ENCODE data around the gene NSUN7. TPM values are rescaled to one million over a fixed set of nuclear protein-coding genes. Genes with fewer than 3 reads are reported as not detected.
A peak's percentile ranks its signal among the peaks of the same experiment; 100 is the strongest.

The NSUN7 gene
- total RNA-seq, 1 donor from 2014 or later = 0.79 TPM

DNA sequence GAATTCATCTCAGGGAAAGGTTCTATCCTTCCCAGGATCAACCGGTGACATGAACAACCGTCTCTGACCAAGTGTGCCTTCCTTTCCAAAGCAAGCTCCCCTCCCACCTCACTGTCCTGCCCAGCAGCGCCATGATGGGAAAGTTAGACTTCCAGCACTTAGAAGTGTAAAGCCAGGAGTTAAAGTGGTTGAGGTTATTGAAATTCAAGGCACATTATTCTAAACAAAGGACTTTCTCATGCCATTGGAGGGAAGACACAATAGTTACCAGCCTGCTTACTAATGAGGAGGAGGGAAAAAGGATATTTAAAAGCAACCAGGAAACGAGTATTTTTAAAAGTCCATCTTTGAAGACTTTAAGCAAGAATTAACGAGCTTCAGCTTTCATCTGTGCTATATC is 96.8 kb downstream of the NSUN7 start:
- no peak for FAIRE-seq
- H3K36me3 ChIP-seq (ENCODE audit: control insufficient read depth, insufficient read depth, low read length) = peaks cover 1% of the 10 kb centered on the region
- DNase-seq (ENCODE audit: low read depth) = no peak
- no peaks in the 10 kb centered on the region for H3K27me3 ChIP-seq (ENCODE audit: control insufficient read depth, insufficient read depth, low read length)
- TF ChIP-seq, protein P1, sequence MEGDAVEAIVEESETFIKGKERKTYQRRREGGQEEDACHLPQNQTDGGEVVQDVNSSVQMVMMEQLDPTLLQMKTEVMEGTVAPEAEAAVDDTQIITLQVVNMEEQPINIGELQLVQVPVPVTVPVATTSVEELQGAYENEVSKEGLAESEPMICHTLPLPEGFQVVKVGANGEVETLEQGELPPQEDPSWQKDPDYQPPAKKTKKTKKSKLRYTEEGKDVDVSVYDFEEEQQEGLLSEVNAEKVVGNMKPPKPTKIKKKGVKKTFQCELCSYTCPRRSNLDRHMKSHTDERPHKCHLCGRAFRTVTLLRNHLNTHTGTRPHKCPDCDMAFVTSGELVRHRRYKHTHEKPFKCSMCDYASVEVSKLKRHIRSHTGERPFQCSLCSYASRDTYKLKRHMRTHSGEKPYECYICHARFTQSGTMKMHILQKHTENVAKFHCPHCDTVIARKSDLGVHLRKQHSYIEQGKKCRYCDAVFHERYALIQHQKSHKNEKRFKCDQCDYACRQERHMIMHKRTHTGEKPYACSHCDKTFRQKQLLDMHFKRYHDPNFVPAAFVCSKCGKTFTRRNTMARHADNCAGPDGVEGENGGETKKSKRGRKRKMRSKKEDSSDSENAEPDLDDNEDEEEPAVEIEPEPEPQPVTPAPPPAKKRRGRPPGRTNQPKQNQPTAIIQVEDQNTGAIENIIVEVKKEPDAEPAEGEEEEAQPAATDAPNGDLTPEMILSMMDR (IDR thresholded peaks at IDR 0.05; ENCODE audit: insufficient read depth, low read length, severe bottlenecking) = no peak
- no peak overlapping the region for H3K4me3 ChIP-seq (ENCODE audit: low read depth, low read length)

DNA sequence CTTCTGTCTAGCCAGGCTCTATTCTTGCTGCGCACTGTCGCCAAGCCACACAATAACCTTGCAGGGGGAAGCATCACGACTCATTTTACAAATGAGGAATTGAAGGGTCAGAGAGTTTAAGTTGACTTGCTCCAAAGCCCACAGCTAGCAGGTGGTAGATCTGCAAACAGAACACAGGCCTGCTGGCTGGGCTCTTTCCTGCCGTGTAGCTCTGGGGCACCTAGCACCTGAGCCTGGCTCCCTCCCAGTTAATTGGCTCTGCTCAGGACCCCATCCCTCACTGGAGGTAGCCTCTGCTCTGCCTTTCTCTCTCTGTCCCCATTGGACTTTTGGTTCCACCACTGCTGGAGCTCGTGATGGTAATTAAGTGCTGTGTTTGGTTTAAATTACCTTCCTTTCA is 98.5 kb downstream of the NSUN7 start:
- DNase-seq (ENCODE audit: low read depth) (no peak), FAIRE-seq (no peak)
- Histone ChIP-seq H3K27me3 (ENCODE audit: control insufficient read depth, insufficient read depth, low read length) (no peaks in the 10 kb centered on the region), H3K4me3 (ENCODE audit: low read depth, low read length) (no peak overlapping the region), H3K36me3 (ENCODE audit: control insufficient read depth, insufficient read depth, low read length) (no peaks in the 10 kb centered on the region)
- TF ChIP-seq, protein P1 (IDR thresholded peaks at IDR 0.05; ENCODE audit: insufficient read depth, low read length, severe bottlenecking) = no peak

DNA sequence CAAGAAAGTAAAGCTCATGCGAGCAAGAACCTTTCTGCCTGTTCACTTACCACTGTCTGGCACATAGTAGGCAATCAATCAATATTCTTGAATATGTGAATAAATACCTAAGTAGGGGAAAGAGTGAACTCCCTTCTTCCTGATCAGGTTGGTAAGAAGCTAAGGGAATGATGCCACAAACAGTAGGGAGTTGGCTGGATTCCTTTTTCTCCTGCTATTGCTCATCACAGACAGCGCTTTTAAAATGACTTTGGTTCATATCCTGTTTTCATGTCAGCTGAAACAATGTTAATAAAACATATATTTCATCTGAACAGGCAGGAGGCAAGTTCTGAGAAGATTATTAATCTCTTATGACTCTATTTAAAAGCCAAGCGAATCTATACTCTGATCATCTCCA is 99.2 kb downstream of the NSUN7 start:
- Histone ChIP-seq H3K4me3 (ENCODE audit: low read depth, low read length) (no peak overlapping the region), H3K27me3 (ENCODE audit: control insufficient read depth, insufficient read depth, low read length) (no peaks in the 10 kb centered on the region), H3K36me3 (ENCODE audit: control insufficient read depth, insufficient read depth, low read length) (no peaks in the 10 kb centered on the region)
- TF ChIP-seq, protein P1 (IDR thresholded peaks at IDR 0.05; ENCODE audit: insufficient read depth, low read length, severe bottlenecking) = no peak
- FAIRE-seq (no peak), DNase-seq (ENCODE audit: low read depth) (no peak)

DNA sequence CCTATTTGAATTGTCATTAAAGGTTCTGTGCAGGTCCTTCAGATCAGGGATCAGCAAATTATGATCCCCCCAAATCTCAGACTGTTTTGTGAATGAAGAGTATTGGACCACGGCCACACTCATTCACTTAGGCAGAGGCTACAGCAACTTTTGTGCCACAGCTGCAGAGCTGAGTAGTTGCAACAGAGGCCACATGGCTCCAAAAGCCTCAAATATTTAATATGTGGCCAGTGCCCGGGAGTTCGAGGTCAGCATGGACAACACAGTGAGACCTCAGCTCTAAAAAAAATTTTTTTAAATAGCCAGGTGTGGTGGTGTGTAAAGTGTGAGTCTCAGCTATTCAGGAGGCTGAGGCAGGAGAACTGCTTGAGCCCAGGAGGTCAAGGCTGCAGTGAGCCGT is 100.7 kb downstream of the NSUN7 start:
- H3K36me3 ChIP-seq (ENCODE audit: control insufficient read depth, insufficient read depth, low read length) = peaks cover 2% of the 10 kb centered on the region
- DNase-seq (ENCODE audit: low read depth) = no peak
- H3K4me3 ChIP-seq (ENCODE audit: low read depth, low read length) = no peak overlapping the region
- no peaks in the 10 kb centered on the region for H3K27me3 ChIP-seq (ENCODE audit: control insufficient read depth, insufficient read depth, low read length)
- TF ChIP-seq, protein P1 (IDR thresholded peaks at IDR 0.05; ENCODE audit: insufficient read depth, low read length, severe bottlenecking) = no peak
- no peak for FAIRE-seq

DNA sequence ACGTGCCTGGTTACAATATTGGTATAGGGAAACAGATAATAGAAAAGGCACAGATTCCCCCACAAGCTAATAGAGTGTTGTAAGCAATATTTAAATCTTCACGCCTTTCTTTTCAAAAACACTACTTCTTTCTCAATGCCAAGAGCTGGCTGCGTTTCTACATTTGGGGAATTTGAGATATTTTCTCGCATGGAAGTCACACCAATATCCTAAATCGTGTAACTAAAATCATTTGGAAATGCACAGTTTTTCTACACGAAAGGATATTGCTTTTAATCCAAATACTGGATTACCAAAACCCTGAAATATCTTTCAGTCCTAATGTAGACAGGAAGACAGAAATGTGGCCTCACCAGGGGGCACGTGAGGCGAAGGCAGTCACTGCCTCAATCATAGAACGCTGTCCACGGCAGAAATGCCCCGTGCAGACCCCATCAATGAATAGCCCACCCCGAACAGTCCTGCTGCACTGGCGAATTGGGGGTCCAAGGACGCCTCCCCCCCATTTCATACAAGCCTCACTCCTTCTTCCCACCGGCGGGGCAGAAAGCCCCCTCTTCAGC is 106.6 kb downstream of the NSUN7 start:
- peaks cover 4% of the 10 kb centered on the region for H3K36me3 ChIP-seq (ENCODE audit: control insufficient read depth, insufficient read depth, low read length)
- no peaks in the 10 kb centered on the region for H3K27me3 ChIP-seq (ENCODE audit: control insufficient read depth, insufficient read depth, low read length)
- H3K4me3 ChIP-seq (ENCODE audit: low read depth, low read length) = no peak overlapping the region
- FAIRE-seq = no peak
- TF ChIP-seq, protein P1 (IDR thresholded peaks at IDR 0.05; ENCODE audit: insufficient read depth, low read length, severe bottlenecking) = no peak
- DNase-seq (ENCODE audit: low read depth) = no peak

DNA sequence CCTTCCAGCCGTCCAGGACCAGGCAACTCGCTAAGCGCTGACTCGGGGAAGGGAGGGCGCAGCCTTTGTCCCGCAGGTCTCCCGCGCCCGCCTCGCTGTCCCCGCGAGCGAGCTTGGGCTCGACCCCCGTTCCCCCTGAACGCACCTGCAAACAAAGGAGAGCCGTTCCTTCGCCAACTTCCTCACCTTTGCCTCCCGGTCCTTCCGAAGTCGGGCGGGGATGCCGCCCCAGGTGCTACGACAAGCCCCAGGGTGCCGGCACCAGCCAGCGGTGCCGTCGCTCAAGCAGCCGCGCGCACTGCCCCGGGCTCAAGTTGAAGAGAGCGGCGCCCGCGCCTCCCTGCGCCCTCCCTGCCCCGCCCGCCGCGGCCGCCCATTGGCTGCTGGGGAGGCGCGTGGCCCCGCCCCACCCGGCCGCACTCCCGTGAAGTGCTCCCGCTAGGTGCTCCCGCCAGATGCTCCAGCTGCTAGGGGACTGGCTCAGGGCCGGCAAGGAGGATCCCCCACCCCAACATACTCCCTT is 107.1 kb downstream of the NSUN7 start:
- H3K36me3 ChIP-seq (ENCODE audit: control insufficient read depth, insufficient read depth, low read length) = peaks cover 4% of the 10 kb centered on the region
- FAIRE-seq = no peak
- H3K27me3 ChIP-seq (ENCODE audit: control insufficient read depth, insufficient read depth, low read length) = no peaks in the 10 kb centered on the region
- H3K4me3 ChIP-seq (ENCODE audit: low read depth, low read length) = peak overlapping the region; percentile 23
- DNase-seq (ENCODE audit: low read depth) = peak; percentile 33
- TF ChIP-seq, protein P1 (IDR thresholded peaks at IDR 0.05; ENCODE audit: insufficient read depth, low read length, severe bottlenecking) = no peak
